OCI-LY7 (cell line): ENCODE data around the gene GNB1L.

Experiments used
- CTCF ChIP-seq: fragments of 200-600 bp; sonication (generic); conservative IDR thresholded peaks from 2 replicates; pipeline ENCODE4 v1.5.1; 2014; ENCODE audit warnings: mild to moderate bottlenecking, antibody characterized with exemption, low read length, moderate library complexity, mixed read lengths
- EZH2phosphoT487 ChIP-seq: fragments of 200-600 bp; sonication (generic); IDR thresholded peaks from 2 replicates; pipeline ENCODE4 v1.6.1; 2018; ENCODE audit warnings: low read depth, borderline replicate concordance, mild to moderate bottlenecking, mixed run types, antibody characterized with exemption, low read length, moderate library complexity, mixed read lengths

- TF ChIP-seq CTCF (no peak), EZH2phosphoT487 (no peak)
Measured at GRCh38 chr22:19798003-19798665, 56.5 kb downstream of the GNB1L start.
